Activated CD4-positive, alpha-beta T cell treated with anti-CD3 and anti-CD28 coated beads, Interleukin-2, Interleukin-4, amounts not matched to agents 100 ng/mL and 50 ng/mL, durations not matched to agents 16 hours and 8 hours (primary cell): ENCODE data around the gene SBF2.
"Not testable (repeated sequence)": the region's sequence is repeated elsewhere in the genome, so short reads cannot be mapped to it uniquely, and the experiment has no call there.

Experiments used
- DNase-seq: peaks from one replicate; pipeline ENCODE4 v3.0.0-alpha.2; 2020; ENCODE audit warnings: low spot score

The SBF2 gene

DNA sequence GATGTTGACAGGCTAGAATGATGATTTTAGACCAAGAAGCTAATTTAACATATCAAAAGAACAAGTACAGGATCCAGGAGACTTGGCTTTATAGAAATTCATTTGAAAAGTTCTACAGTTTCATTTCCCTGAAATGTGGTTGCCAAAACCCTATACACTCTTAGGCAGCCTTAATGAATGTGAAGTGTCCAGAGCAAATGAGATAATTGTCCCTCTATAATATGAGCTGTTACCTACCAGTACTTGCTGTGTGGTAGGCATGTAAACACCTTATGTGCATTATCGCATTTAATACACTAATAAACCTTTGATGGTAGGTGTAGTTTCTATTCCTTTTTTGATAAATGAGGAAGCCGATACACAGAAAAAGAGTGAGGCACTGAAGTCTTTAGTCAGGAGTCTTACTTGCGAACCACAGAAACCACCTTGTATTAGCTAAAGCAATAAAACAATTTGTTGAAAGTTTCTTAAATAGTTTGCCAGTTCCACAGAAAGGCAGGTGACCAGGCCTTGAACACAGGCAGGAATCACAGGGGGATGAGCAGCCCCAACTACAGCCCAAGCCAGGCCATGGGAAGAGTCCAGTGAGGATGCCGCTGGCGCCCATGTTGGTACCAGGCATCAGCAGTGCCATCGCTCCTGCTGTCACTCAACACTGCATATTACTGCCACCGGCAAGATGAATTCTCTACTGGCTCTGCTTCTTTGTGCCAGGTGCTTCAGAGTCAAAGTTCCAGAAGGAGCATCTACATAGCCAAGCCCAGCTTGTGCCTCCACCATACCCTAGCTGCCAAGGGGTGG, 548.4 kb downstream of the SBF2 start:
- no peak for DNase-seq

GRCh38 chr11:9743512-9743911, 550.5 kb downstream of the SBF2 start:
- DNase-seq: not testable (repeated sequence)

DNA sequence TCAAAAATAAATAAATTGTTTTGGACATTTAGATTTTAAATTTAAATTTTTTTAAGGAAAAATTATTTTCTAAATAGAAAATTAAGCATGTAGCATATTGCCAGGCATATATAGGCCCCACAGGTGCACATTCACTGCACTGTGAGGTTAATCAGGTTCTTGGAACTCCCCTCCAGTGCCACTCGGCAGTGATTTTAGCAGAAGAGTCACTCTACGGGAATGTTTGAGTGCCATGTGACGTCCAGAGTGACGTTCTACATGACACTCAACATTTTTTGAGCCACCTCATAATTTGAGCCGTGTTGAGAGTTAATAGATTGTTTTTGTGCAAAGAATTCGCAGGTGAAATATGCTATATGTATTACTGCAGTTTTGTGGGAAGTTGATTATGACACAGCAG, 552.8 kb downstream of the SBF2 start:
- no peak for DNase-seq

GRCh38 chr11:9740202-9740883, 553.7 kb downstream of the SBF2 start:
- no peak for DNase-seq

DNA sequence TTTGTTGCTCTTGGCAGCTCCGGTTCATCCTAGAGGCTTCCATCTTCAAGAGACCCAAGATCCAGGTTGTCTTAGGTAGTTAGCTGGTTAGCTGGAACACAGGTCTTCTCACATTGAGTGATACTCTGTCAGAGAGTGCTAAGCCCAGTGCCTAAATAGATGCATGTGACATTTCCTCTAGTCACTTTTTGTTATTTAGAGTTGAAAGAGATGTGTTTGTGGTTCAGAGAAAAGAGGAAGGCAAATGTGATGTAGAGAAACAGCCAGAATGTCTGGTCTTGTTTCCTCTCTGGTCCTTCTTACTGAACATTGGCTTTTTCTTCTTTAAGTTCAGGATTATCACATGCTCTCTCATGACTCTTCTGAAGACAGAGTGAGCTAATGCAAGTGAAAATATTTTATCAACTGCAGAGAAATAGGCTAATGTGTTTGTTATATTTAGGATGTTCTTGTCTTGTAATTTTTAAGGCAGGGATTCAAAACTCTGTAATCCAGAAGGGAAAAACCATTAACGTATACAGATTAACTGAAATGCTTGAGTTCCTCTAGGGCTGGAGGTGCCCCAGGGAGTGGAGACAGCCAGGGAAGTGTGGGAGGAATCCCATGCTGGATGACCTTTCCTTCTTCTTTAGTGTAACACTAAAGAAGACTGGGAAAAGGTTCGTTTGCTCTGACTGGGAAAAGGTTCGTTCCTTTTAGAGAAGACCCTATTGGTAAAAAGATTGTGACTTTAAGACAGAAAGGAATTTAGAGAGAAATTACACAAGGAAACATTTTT, 554.7 kb downstream of the SBF2 start:
- DNase-seq: no peak

- DNase-seq: no peak
Measured at GRCh38 chr11:9738707-9739106, 555.3 kb downstream of the SBF2 start.

GRCh38 chr11:9738116-9738515, 555.9 kb downstream of the SBF2 start:
- DNase-seq: no peak

DNA sequence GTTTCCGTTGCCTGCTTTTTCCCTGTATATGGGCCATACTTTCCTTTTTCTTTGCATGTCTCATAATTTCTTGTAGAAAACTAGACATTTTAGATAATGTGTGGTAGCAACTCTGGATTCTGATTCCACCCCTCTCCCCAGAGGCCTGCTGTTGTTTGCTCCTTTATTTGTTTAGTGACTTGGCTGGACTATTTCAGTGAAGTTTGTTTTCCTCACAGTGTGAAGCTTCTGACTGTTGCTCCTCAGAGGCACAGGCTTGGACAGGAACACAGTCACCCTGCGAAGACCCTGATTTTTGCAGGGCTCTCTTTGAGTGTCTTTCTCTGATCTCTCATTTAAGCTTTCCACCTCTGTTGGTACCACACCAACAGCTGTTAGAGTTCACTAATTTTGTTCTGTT, 557.7 kb downstream of the SBF2 start:
- DNase-seq: no peak

DNA sequence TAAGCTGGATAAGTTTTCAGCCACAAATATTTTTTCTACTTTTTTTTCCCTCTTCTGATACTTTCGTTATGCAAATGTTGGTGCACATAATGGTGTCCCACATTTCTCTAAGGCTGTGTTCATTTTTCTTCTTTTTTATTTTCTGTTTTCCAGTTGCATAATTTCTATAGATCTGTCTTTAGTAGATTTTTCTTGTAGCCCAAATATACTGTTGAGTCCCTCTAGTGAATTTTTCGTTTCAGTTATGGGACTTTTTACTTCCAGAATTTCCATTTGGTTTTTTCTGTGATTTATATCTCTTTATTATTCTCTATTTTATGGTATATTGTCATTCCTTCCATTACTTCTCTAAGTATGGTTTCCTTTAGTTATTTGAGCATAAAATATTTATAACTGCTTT, 558.1 kb downstream of the SBF2 start:
- no peak for DNase-seq

DNA sequence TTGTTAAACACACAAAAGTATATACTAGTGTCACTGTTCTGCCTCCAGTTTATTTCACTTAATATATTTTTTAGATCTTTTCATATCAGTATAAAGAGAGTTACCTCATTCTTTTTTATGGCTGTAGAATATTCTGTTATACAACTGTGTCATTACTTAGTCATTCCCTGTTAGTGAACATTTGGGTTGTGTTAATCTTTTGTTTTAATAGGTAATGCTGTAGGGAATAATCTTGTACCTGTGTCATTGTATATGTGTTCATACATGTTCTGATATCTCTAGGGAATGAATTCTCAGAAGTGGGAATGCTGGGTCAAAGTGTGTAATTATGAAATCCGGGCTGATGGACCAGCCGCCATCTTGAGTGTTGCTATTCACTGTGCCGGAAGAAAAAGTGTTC, 558.8 kb downstream of the SBF2 start:
- DNase-seq: no peak

DNA sequence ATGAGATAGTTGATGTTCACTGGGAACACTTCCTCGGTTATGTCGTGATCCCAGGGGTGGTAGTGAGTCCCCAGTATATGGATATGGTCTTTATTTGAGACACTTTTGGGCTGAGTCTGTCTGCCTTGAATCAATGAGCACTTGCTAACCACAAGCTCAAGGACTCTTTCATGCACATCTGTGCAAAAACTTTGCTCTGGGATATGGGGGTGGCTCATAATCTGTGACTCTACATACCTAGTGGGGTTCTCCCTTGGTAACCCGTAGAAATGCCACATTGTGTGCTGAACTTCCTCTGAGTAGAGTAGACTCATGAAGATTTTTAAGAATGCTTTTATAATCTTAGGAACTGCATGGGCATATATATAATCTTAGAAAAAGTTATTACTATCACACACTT, 560.8 kb downstream of the SBF2 start:
- DNase-seq: no peak

DNA sequence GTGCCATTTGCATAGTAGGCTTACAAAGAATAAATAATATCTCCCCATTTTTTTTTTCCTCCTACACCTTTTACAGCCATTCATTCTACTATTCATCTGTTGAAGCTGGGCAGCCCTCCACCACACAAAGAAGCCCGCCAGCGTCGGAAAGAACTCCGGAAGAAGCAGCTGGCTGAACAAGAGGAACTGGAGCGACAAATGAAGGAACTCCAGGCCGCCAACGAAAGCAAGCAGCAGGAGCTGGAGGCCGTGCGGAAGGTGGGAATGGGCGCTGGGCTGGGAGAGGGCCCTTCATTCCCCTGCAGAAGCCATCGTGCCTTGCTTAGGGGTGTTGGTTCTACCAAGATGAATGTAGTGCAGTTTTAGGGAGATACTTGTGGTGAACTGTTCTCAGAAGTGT, 561.6 kb downstream of the SBF2 start:
- DNase-seq: no peak

DNA sequence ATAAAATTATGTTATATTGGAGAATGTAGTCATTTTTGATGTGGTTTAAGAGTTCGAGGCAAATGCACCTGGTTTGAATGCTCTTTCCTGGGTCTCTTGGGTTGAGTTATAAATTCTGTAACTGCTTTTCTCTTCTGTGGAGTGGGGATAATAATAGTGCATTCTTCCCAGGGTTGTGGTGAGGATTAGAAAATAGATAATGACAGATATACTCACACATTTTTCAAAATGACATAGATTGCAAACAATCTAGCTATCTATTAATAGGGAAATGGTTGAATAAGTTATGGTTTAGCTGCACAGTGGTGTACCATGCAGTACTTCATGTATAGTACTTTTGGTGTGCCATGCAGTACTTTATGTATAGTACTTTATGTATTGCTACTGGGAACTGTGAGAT, 562.8 kb downstream of the SBF2 start:
- no peak for DNase-seq
